GM10266 (cell line): ENCODE results near the gene GPC1.

Source experiments
- DNase-seq: peaks from one replicate; pipeline ENCODE4 v3.0.0; 2012; ENCODE audit errors: extremely low spot score
- TF ChIP-seq, protein P1 (sequence below): IDR thresholded peaks from 2 replicates; pipeline ENCODE4 v1.5.1; 2012; ENCODE audit warnings: mild to moderate bottlenecking, low read depth; ENCODE audit not compliant: control insufficient read depth, insufficient read depth; ENCODE audit errors: missing control alignments

GPC1 gene

DNA sequence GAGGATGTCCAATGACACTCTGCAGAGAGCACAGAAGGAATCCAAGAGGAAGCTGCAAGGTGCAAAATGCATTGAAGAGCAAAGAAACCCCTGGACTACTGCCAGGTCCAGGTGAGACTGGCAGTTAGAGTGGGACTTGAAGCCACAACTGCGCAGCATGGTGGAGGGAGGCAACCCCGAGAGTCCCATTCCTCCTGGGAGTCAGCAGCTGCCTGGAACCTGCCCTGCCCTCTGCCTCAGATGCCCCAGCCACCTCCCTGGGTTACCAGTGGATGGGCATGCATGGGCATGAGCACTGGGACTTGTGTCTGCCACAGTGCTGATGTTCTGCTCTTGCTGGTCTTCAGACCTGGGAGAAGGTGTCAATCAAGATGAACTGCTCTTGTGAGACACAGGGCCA is 79.2 kb downstream of the GPC1 start:
- DNase-seq = no peak
- TF ChIP-seq, protein P1, sequence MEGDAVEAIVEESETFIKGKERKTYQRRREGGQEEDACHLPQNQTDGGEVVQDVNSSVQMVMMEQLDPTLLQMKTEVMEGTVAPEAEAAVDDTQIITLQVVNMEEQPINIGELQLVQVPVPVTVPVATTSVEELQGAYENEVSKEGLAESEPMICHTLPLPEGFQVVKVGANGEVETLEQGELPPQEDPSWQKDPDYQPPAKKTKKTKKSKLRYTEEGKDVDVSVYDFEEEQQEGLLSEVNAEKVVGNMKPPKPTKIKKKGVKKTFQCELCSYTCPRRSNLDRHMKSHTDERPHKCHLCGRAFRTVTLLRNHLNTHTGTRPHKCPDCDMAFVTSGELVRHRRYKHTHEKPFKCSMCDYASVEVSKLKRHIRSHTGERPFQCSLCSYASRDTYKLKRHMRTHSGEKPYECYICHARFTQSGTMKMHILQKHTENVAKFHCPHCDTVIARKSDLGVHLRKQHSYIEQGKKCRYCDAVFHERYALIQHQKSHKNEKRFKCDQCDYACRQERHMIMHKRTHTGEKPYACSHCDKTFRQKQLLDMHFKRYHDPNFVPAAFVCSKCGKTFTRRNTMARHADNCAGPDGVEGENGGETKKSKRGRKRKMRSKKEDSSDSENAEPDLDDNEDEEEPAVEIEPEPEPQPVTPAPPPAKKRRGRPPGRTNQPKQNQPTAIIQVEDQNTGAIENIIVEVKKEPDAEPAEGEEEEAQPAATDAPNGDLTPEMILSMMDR = no peak

DNA sequence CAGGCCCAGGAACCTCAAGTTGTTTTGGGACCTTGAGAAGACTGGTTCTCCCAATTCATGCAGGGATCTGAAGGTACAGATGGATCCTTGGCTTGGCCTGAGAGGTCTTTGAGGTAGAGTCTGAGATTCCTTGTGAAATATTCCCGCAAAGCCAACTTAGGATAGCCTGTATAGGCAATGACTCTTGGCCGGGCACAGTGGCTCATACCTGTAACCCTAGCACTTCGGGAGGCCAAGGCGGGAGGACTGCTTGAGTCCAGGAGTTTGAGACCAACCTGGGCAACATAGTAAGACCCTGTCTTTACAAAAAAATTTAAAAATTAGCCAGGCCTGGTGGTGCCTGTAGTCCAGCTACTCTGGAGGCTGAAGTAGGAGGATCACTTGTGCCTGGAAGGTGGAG is 81.9 kb downstream of the GPC1 start:
- no peak for DNase-seq
- TF ChIP-seq, protein P1 = no peak
